GM21576 (cell line): ENCODE measurements around the gene CLIC2.
"Not testable (repeated sequence)": the region's sequence is repeated elsewhere in the genome, so short reads cannot be mapped to it uniquely, and the experiment has no call there.

Experiments used
- ATAC-seq: cut with Tn5 transposase; IDR thresholded peaks from one replicate; pipeline ENCODE4 v1.9.1; 2021; ENCODE audit warnings: mild to moderate bottlenecking, moderate library complexity; ENCODE audit not compliant: unreplicated experiment

Gene CLIC2

DNA sequence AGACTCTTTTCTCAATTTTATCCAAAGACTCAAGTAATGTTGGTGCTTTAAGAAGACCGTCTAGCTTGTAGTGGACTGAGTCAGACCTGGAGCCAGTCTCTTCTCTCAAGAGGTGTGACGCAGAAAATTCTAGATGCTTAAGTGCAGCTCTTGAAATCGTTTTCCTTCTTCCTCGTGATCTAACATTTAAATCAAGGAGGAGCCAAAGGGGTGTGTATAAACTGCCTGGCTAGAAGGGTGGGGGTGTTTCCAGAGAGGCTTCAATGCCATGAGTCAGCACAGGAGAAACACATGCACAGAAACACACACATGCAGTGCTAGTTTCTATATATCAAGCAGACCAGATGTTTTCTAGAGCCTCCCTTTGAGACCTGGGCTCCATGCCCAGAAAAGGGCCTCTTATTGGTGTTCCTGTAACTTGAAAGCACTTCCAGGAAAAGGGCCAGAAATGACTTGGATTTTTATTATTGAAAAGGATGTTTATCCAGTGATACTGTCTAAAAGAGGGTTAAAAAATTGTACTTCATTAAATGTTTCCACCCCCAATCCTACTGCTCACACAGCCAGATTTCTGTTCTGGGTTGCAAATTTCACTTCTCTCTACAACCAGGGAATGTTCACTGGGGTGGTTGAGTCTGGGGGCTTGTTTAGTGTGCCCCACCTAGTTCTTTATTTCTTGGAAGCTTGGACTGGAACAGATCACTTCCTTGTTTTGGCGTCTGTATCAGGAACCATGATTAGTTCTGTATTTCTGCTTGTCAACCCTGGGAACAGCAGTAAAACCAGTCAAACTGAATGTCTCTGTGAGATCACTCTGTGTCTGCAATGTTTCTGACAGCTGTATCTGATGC lies at the start of gene CLIC2:
TSS of gene CLIC2 (minus strand) at position 129 of the 851 bp plus-strand sequence. CDS start 187 bp downstream, outside the sequence.
- ATAC-seq, result no peak

GRCh38 chrX:155382529-155382967 lies 48.1 kb upstream of the CLIC2 start:
- ATAC-seq, result peak; percentile 50

- ATAC-seq, result peak; percentile 67
These were observed 47.6 kb upstream of the CLIC2 start, which contains the start of gene F8A2 for GRCh38 chrX:155381843-155382528. TSS of gene F8A2 (plus strand) at chrX:155382095. CDS start at chrX:155382115, 20 bp downstream.

- not testable (repeated sequence) for ATAC-seq
These were observed 45.4 kb upstream of the CLIC2 start for GRCh38 chrX:155379802-155380201.

DNA sequence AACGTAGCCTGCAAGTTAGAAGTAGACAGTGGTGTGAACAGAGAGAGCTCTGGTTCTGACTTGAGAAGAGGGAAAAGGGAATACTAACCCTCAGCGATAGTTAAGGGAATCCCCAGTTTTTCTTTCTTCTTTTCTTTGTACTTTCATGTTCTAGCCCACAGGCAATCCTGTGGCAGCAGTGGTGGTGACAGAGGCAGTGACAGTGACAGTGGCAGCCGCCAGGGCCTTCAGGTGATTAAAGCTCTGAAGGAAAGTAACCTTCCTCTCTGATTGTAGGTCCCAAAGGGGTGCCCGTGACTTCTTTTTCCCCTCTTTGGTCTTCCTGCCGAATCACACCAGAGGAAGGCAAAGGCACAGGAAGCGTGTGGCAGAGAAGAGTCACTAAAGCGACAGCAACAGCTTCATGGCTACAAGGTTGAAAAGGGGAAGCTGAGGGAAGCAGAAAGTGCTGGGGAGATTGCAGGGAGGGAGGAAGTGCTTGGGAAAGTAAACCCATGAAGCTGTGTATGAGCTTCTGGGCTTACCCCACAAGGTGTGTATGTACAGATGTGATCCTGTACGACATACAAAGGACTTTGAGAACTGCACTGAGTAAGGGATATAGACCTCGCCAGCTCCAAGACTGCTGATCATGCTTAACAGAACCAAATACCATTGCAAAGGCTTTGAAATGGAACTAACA lies 39.5 kb upstream of the CLIC2 start:
- peak; percentile 76 for ATAC-seq

GRCh38 chrX:155363712-155364111 lies 29.3 kb upstream of the CLIC2 start:
- ATAC-seq, result not testable (repeated sequence)

DNA sequence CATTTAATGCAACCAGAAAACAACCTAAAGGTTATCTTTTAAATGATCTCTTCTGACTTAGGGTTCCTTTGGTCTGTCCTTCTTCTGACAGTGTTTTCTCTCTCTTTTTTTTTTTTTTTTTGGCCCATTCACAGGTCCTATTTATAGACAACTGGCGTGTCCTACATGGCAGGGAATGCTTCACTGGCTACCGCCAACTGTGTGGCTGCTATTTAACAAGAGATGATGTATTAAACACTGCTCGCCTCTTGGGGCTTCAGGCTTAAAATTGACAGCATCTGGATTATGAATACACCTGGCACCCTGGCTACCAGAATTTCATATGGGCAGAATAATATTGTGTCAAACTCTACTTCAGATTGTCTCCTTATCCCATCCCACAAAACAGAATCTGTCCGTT lies 15.0 kb upstream of the CLIC2 start:
- ATAC-seq, result not testable (repeated sequence)

DNA sequence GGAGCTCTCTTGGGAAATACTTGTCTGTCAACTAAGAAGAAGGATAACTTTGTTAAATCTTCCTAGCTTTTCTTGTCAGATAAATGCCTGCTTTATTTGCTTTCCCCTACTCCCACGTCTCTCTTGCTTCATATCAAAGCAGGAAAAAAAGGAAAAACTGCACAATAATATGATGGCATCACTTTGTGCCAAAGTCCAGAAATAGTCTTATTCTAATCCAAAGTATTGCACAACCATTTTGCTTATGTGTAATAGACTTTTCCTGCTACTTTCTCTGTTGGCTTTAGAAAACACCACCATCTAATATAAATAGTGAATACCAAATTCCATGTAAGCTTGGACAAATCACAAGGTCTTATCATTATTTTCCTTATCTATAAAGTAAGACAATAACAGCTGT lies 11.3 kb upstream of the CLIC2 start:
- not testable (repeated sequence) for ATAC-seq

GRCh38 chrX:155335337-155335712 lies 911 bp upstream of the CLIC2 start:
- not testable (repeated sequence) for ATAC-seq

DNA sequence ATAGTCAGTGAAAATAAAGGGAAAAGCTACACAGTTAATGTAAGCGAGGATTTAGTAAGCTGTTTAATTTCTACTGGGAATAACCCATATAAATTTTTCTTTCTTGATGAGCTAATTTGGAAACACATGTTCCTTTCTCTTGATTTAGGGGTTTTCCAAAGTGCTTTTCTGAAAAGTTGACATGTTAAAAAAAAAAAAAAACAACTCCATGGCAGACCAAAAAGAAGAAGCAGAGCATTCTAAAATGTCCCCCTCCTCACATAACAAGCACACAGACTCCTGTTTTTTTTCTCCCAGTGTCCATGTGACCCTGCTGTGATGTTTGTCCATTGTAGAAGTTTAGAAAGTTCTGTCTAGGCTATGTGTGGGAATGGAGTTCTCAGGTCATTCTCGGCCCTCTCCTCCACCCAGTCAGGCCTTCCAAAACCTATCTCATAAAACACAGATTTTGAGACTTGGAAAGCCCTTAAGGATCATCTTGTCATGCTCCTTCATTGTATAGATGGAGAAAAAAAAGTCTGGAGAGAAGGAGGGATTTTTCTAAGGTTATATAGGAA lies 792 bp downstream of the CLIC2 start:
- no peak for ATAC-seq

DNA sequence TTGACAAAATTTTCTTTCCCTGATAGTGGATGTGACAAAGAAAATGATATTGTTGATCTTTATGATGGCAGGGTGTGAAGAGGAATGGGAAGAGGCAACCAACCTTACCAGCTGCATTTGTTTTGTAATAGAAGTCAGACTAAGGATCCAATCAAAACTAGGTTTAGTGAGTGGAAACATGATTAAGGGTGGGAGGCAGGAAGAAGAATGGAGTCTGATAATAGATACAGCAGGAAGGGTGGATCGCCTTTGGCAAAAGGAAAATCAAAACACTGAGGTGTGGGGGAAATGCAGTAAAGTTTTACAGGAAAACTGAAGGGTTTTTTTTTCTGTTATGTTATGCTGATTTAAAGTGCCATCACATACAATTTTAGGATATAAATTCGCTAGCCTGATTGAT lies 3.4 kb downstream of the CLIC2 start:
- no peak for ATAC-seq

GRCh38 chrX:155329293-155329692 lies 5.1 kb downstream of the CLIC2 start:
- ATAC-seq, result no peak

DNA sequence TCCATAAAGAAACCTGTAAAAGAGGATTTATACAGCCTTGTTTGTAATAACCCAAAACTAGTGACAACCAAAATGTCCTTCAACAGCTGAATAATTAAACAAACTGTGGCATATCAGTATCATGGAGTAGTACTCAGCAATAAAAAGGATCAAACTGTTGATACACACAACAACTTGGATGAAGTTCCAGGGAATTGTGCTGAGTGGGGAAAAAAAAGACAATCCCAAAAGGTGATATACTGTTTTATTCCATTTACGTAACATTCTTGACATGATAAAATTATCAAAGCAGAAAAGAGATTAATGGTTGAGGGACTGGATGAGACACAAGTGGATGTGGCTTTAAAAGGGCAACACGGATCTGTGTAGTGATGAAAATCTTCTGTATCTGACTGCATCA lies 7.8 kb downstream of the CLIC2 start:
- ATAC-seq, result no peak

- no peak for ATAC-seq
These were observed 20.2 kb downstream of the CLIC2 start for GRCh38 chrX:155314260-155314659.

DNA sequence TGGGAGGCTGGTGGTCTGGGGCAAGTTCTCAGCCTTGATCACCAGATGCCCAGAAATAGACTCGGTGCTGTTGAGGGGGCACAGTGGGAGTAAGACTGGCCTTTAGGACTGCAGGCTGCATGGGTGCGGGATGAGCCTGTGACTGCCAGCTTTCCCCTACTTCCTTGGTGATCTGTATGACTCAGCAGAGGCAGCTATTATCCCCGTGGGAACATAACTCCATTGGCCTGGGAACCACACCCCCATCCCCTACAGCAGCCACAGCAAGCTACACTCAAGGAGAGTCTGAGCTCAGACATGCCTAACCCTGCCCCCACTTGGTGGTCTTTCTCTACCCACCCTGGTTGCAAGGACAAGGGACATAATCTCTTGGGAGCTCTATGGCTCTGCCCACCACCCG lies 20.6 kb downstream of the CLIC2 start:
- ATAC-seq, result no peak

GRCh38 chrX:155293771-155294170 lies 40.6 kb downstream of the CLIC2 start:
- no peak for ATAC-seq

GRCh38 chrX:155279873-155280272 lies 54.5 kb downstream of the CLIC2 start:
- no peak for ATAC-seq

DNA sequence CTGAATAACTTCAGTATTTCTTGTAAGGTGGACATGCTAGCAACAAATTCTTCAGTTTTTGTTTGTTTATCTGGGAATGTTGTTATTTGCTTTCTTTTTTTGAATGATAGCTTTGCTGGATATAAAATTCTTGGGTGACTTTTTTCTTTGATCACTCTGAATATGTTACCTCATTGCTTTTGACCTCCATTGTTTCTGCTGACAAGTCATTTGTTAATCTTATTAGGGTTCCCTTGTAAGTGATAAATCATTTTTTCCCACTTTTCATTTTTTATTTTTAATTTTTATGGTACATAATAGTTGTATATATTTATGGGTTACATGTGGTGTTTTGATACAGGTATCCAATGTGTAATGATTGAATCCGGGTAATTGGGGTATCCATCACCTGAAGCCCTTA lies 63.4 kb downstream of the CLIC2 start:
- no peak for ATAC-seq

DNA sequence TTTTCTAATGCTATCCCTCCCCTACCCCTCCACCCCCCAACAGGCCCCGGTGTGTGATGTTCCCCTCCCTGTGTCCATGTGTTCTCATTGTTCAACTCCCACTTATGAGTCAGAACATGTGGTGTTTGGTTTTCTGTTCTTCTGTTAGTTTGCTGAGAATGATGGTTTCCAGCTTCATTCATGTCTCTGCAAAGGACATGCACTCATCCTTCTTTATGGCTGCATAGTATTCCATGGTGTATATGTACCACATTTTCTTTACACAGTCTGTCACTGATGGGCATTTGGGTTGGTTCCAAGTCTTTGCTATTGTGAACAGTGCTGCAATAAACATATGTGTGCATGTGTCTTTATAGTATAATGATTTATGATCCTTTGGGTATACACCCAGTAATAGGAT lies 66.4 kb downstream of the CLIC2 start:
- ATAC-seq, result not testable (repeated sequence)

DNA sequence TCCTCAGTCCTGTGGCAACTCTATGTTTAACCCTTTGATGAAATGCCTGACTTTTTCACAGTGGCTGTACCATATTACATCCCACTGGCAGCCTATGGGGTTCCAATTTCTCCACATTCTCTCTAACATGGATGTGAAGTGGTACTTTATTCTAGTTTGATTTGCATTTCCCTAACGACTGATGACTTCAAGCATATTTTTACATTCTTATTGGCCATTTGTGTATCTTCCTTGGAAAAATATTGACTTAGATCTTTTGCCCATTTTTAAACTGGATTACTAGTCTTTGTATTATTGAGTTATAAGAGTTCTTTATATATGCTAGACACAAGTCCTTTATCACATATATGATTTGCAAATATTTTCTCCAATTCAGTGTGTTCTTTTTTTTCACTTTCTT lies 68.0 kb downstream of the CLIC2 start:
- no peak for ATAC-seq
